ENCODE data around the gene ODAD4. TPM values are rescaled to one million over a fixed set of nuclear protein-coding genes. Genes with fewer than 3 reads are reported as not detected.
A peak's percentile ranks its signal among the peaks of the same experiment; 100 is the strongest.
"Not testable (repeated sequence)": the region's sequence is repeated elsewhere in the genome, so short reads cannot be mapped to it uniquely, and the experiment has no call there.

ODAD4 gene
- total RNA-seq, 2 experiments from 2014 or later = 2.2 to 2.7 TPM

DNA sequence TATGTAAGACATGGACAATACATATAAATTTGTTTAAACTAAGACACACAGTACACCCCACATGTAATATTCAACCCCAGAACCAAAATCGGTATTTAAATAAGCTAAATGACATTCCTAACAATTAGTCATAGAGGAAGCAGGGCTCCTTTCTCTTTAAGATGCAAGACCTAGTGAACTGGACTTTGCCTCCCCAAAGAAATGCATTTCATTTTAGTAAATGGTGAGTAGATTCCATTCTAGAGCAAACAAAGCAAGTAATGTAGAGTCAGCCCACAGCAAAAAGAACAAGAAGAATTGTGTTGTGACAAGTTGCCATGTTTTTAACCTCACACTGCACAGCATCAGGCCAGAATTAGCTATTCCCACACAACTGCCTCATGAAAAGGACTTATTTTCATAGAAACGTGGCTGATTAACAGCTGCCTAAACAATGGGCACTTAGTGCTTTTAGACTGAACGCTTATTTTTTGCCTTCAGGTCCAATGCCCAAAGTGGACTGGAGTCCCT is 72.4 kb downstream of the ODAD4 start:
- no peaks in the 10 kb centered on the region for H3K9me3 ChIP-seq (ENCODE audit: control insufficient read depth in 1 of 2, insufficient read depth in 1 of 2, low read length in 2 of 2)
- DNase-seq (no peak), ATAC-seq (ENCODE audit: poor library complexity) (no peak)
- H3K4me1 Mint-ChIP-seq (ENCODE audit: low read depth) = peaks cover 16% of the 10 kb centered on the region
- TF ChIP-seq CTCF (IDR thresholded peaks at IDR 0.05) = no peak
- no peaks in the 10 kb centered on the region for H3K9me3 Mint-ChIP-seq
- no peak overlapping the region for H3K27ac ChIP-seq (ENCODE audit: low read depth in 1 of 2, low read length in 2 of 2)
- H3K27me3 ChIP-seq (ENCODE audit: control insufficient read depth in 1 of 2, insufficient read depth in 2 of 2, low read length in 2 of 2) = no peaks in the 10 kb centered on the region
- ChIA-PET CTCF (no interaction called here), POLR2A (interaction anchor here (1.0 to 1.2 kb wide), 2 partner anchors 13 to 15 kb away, joined by 3 to 4 read pairs; partner anchors contain the start of gene DNAJC7)
- peak overlapping the region; percentile 44 for H3K27ac Mint-ChIP-seq
- H3K36me3 Mint-ChIP-seq (ENCODE audit: low read depth) = peaks cover 66% of the 10 kb centered on the region
- H3K36me3 ChIP-seq (ENCODE audit: insufficient read depth, low read length) = peaks cover 53% of the 10 kb centered on the region
- no peak overlapping the region for H3K4me3 ChIP-seq (ENCODE audit: low read length)
- H3K27me3 Mint-ChIP-seq = no peaks in the 10 kb centered on the region
- H3K4me1 ChIP-seq (ENCODE audit: insufficient read depth, low read length) = peaks cover 7% of the 10 kb centered on the region
- intact Hi-C loops (cut with DNase I, micrococcal nuclease) = no loop called here
- no peak overlapping the region for H3K4me3 Mint-ChIP-seq

GRCh38 chr17:42005166-42005565 is 74.7 kb downstream of the ODAD4 start:
- no peaks in the 10 kb centered on the region for H3K9me3 Mint-ChIP-seq
- Histone ChIP-seq H3K27me3 (ENCODE audit: control insufficient read depth in 1 of 2, insufficient read depth in 2 of 2, low read length in 2 of 2) (no peaks in the 10 kb centered on the region), H3K4me3 (ENCODE audit: low read length) (no peak overlapping the region), H3K27ac (ENCODE audit: low read depth in 1 of 2, low read length in 2 of 2) (no peak overlapping the region), H3K9me3 (ENCODE audit: control insufficient read depth in 1 of 2, insufficient read depth in 1 of 2, low read length in 2 of 2) (no peaks in the 10 kb centered on the region), H3K4me1 (ENCODE audit: insufficient read depth, low read length) (peaks cover 16% of the 10 kb centered on the region), H3K36me3 (ENCODE audit: insufficient read depth, low read length) (peaks cover 45% of the 10 kb centered on the region)
- H3K4me3 Mint-ChIP-seq = no peak overlapping the region
- POLR2A ChIA-PET = interaction anchor here (1.9 kb wide), 1 partner anchor 12 kb away, joined by 8 read pairs; the partner anchor contains the start of gene DNAJC7
- H3K36me3 Mint-ChIP-seq (ENCODE audit: low read depth) = peaks cover 58% of the 10 kb centered on the region
- H3K4me1 Mint-ChIP-seq (ENCODE audit: low read depth) = peaks cover 29% of the 10 kb centered on the region
- peak overlapping the region; percentile 29 for H3K27ac Mint-ChIP-seq
- no peak for TF ChIP-seq CTCF (IDR thresholded peaks at IDR 0.05)
- CTCF ChIA-PET = interaction anchor here (0.9 kb wide), 1 partner anchor 9 kb away, joined by 3 read pairs; no protein-coding TSS in a partner anchor
- intact Hi-C loops (cut with DNase I, micrococcal nuclease) = no loop called here
- ATAC-seq (ENCODE audit: poor library complexity) = no peak
- DNase-seq = no peak
- H3K27me3 Mint-ChIP-seq = no peaks in the 10 kb centered on the region

GRCh38 chr17:42009170-42009569 is 78.8 kb downstream of the ODAD4 start:
- no peaks in the 10 kb centered on the region for H3K27me3 Mint-ChIP-seq
- no peak for TF ChIP-seq CTCF (IDR thresholded peaks at IDR 0.05)
- H3K36me3 ChIP-seq (ENCODE audit: insufficient read depth, low read length) = peaks cover 15% of the 10 kb centered on the region
- ChIA-PET CTCF (no interaction called here), POLR2A (interaction anchor here (1.2 kb wide), 1 partner anchor 9 kb away, joined by 5 read pairs; the partner anchor contains the start of gene DNAJC7)
- no peaks in the 10 kb centered on the region for H3K27me3 ChIP-seq (ENCODE audit: control insufficient read depth in 1 of 2, insufficient read depth in 2 of 2, low read length in 2 of 2)
- H3K27ac ChIP-seq (ENCODE audit: low read depth in 1 of 2, low read length in 2 of 2) = no peak overlapping the region
- peaks cover 39% of the 10 kb centered on the region for H3K4me1 ChIP-seq (ENCODE audit: insufficient read depth, low read length)
- DNase-seq = no peak
- no peak overlapping the region for H3K27ac Mint-ChIP-seq
- no peak for ATAC-seq (ENCODE audit: poor library complexity)
- H3K4me1 Mint-ChIP-seq (ENCODE audit: low read depth) = peaks cover 61% of the 10 kb centered on the region
- H3K4me3 Mint-ChIP-seq = no peak overlapping the region
- intact Hi-C loops (cut with DNase I, micrococcal nuclease) = no loop called here
- H3K36me3 Mint-ChIP-seq (ENCODE audit: low read depth) = peaks cover 51% of the 10 kb centered on the region
- H3K4me3 ChIP-seq (ENCODE audit: low read length) = no peak overlapping the region
- H3K9me3 ChIP-seq (ENCODE audit: control insufficient read depth in 1 of 2, insufficient read depth in 1 of 2, low read length in 2 of 2) = no peaks in the 10 kb centered on the region
- H3K9me3 Mint-ChIP-seq = no peaks in the 10 kb centered on the region

DNA sequence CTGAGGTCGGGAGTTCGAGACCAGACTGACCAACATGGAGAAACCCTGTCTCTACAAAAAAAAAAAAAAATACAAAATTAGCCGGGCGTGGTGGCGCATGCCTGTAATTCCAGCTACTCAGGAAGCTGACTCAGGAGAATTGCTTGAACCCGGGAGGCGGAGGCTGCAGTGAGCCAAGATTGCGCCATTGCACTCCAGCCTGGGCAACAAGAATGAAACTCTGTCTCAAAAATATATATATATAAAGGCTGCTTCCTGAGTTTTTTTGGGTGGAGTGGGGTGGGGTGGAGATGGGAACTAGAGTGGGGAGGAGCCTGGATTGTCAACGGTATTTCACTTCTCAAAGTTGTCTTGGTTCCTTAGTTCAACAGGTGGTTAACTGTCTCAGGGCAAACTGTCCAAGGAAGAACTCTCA is 79.9 kb downstream of the ODAD4 start:
- H3K27ac Mint-ChIP-seq; H3K4me3 ChIP-seq (ENCODE audit: low read length); H3K9me3 Mint-ChIP-seq; H3K27me3 ChIP-seq (ENCODE audit: control insufficient read depth in 1 of 2, insufficient read depth in 2 of 2, low read length in 2 of 2); POLR2A ChIA-PET; H3K9me3 ChIP-seq (ENCODE audit: control insufficient read depth in 1 of 2, insufficient read depth in 1 of 2, low read length in 2 of 2); intact Hi-C loops (cut with DNase I, micrococcal nuclease); H3K4me3 Mint-ChIP-seq; H3K27me3 Mint-ChIP-seq; H3K27ac ChIP-seq (ENCODE audit: low read depth in 1 of 2, low read length in 2 of 2); DNase-seq; ATAC-seq (ENCODE audit: poor library complexity): not testable (repeated sequence)
- CTCF ChIA-PET = interaction anchor here (0.7 kb wide), 1 partner anchor 45 kb away, joined by 3 read pairs; no protein-coding TSS in a partner anchor
- Histone ChIP-seq H3K36me3 (ENCODE audit: insufficient read depth, low read length) (peaks cover 15% of the 10 kb centered on the region), H3K4me1 (ENCODE audit: insufficient read depth, low read length) (peaks cover 50% of the 10 kb centered on the region)
- peaks cover 44% of the 10 kb centered on the region for H3K36me3 Mint-ChIP-seq (ENCODE audit: low read depth)
- H3K4me1 Mint-ChIP-seq (ENCODE audit: low read depth) = peaks cover 57% of the 10 kb centered on the region

Data from CD4-positive, alpha-beta T cell (primary cell).